C4-2B (cell line): Measurements from ENCODE around the gene PDE1A.

ENCODE experiments used
- CTCF ChIP-seq: fragments of 450-650 bp; conservative IDR thresholded peaks from 2 replicates; pipeline ENCODE4 v1.5.1; 2017; ENCODE audit warnings: mild to moderate bottlenecking
- ZFX ChIP-seq: fragments of 450-650 bp; IDR thresholded peaks from 2 replicates; pipeline ENCODE4 v1.6.1; 2017

- TF ChIP-seq CTCF (no peak), ZFX (no peak)
Measured at GRCh38 chr2:182446087-182446486, 19.3 kb upstream of the PDE1A start.
